DND-41 (cell line): ENCODE data around the gene FAM20C.

Experiments used
- ATAC-seq: fragments of 200-7000 bp; cut with Tn5 transposase; 3 replicates; pipeline ENCODE4 v1.9.1; 2021; ENCODE audit warnings: low read depth; ENCODE audit not compliant: insufficient read depth
- DNase-seq: peaks from one replicate; pipeline ENCODE4 v3.0.0-alpha.2; 2020
- H2AFZ ChIP-seq: 2 replicates; pipeline ENCODE4 v1.6.0; 2012; ENCODE audit warnings: low read depth, low read length
- H3K27ac ChIP-seq: 2 replicates; pipeline ENCODE4 v1.5.1; 2012; ENCODE audit warnings: low read length, inconsistent platforms
- H3K27me3 ChIP-seq: fragments of 200-600 bp; sonication (generic); 2 replicates; pipeline ENCODE4 v1.6.0; 2012; ENCODE audit warnings: low read length, mild to moderate bottlenecking, inconsistent platforms; ENCODE audit not compliant: insufficient read depth, poor library complexity
- H3K36me3 ChIP-seq: 2 replicates; pipeline ENCODE4 v1.5.1; 2012; ENCODE audit warnings: low read length, inconsistent platforms; ENCODE audit not compliant: insufficient read depth
- H3K4me1 ChIP-seq: 2 replicates; pipeline ENCODE4 v1.5.1; 2012; ENCODE audit warnings: mild to moderate bottlenecking, low read length; ENCODE audit not compliant: insufficient read depth
- H3K4me2 ChIP-seq: 2 replicates; pipeline ENCODE4 v1.6.0; 2012; ENCODE audit warnings: mild to moderate bottlenecking, moderate library complexity, low read length, inconsistent platforms; ENCODE audit not compliant: insufficient read depth
- H3K4me3 ChIP-seq, 2 experiments: fragments of 200-600 bp in 1 of 2; shearing (Covaris generic) in 1 of 2; 2 replicates each; pipeline ENCODE4 v1.5.1; 2012 to 2016; ENCODE audit warnings: inconsistent platforms in 2 of 2, low read length in 2 of 2, mild to moderate bottlenecking in 2 of 2, low read depth in 1 of 2, moderate library complexity in 1 of 2
- H3K79me2 ChIP-seq: 2 replicates; pipeline ENCODE4 v1.6.0; 2012; ENCODE audit warnings: low read length, inconsistent platforms; ENCODE audit not compliant: insufficient read depth
- H3K9ac ChIP-seq: 2 replicates; pipeline ENCODE4 v1.6.0; 2012; ENCODE audit warnings: low read depth, mild to moderate bottlenecking, inconsistent platforms, low read length, moderate library complexity
- H3K9me3 ChIP-seq: 2 replicates; pipeline ENCODE4 v1.5.1; 2012; ENCODE audit warnings: low read length, moderate library complexity, mild to moderate bottlenecking, inconsistent platforms; ENCODE audit not compliant: insufficient read depth, severe bottlenecking
- H4K20me1 ChIP-seq: 2 replicates; pipeline ENCODE4 v1.6.0; 2012; ENCODE audit warnings: low read length; ENCODE audit not compliant: insufficient read depth
- EZH2 ChIP-seq: IDR thresholded peaks from 3 replicates; pipeline ENCODE4 v1.6.1; 2012; ENCODE audit warnings: borderline replicate concordance, low read depth, mild to moderate bottlenecking, moderate library complexity, low read length, inconsistent platforms; ENCODE audit not compliant: severe bottlenecking
- TF ChIP-seq, protein P1 (sequence below): IDR thresholded peaks from 2 replicates; pipeline ENCODE4 v1.5.1; 2012; ENCODE audit warnings: borderline replicate concordance, low read length, moderate library complexity, mild to moderate bottlenecking; ENCODE audit not compliant: poor library complexity, severe bottlenecking; ENCODE audit errors: extremely low read depth

The FAM20C gene

DNA sequence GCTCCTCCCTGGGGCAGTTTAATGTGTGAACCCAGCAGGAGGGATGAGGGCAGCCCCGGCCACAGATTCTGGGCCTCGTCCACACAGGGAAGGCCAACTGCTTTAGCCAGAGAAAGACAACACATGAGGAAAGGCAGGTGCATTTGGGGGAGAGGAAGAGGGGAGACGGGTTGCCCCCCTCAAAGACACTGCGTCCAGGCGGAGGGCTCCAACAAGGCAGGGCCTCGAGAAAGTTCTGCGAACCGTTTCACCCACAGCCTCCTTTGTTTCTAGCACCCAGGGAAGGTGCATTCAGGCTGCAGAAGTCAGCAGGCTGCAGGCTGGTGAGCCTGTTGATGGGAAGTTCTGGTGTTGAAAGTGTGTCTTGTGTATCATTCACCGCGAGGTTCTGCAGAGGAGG is 107.7 kb downstream of the FAM20C start:
- no peak for DNase-seq
- no peaks in the 10 kb centered on the region for H3K36me3 ChIP-seq
- H3K9me3 ChIP-seq = no peaks in the 10 kb centered on the region
- no peaks in the 10 kb centered on the region for H3K27me3 ChIP-seq
- H3K4me1 ChIP-seq = no peaks in the 10 kb centered on the region
- ATAC-seq = no peak
- no peak for TF ChIP-seq EZH2
- TF ChIP-seq, protein P1, sequence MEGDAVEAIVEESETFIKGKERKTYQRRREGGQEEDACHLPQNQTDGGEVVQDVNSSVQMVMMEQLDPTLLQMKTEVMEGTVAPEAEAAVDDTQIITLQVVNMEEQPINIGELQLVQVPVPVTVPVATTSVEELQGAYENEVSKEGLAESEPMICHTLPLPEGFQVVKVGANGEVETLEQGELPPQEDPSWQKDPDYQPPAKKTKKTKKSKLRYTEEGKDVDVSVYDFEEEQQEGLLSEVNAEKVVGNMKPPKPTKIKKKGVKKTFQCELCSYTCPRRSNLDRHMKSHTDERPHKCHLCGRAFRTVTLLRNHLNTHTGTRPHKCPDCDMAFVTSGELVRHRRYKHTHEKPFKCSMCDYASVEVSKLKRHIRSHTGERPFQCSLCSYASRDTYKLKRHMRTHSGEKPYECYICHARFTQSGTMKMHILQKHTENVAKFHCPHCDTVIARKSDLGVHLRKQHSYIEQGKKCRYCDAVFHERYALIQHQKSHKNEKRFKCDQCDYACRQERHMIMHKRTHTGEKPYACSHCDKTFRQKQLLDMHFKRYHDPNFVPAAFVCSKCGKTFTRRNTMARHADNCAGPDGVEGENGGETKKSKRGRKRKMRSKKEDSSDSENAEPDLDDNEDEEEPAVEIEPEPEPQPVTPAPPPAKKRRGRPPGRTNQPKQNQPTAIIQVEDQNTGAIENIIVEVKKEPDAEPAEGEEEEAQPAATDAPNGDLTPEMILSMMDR = no peak
- H3K79me2 ChIP-seq = no peaks in the 10 kb centered on the region
- H3K4me2 ChIP-seq = no peak overlapping the region
- H3K9ac ChIP-seq = no peak overlapping the region
- no peak overlapping the region for H2AFZ ChIP-seq
- no peak overlapping the region for H3K4me3 ChIP-seq
- H4K20me1 ChIP-seq = no peaks in the 10 kb centered on the region; the same call in 1 of the 2 replicates
- H3K27ac ChIP-seq = no peak overlapping the region

DNA sequence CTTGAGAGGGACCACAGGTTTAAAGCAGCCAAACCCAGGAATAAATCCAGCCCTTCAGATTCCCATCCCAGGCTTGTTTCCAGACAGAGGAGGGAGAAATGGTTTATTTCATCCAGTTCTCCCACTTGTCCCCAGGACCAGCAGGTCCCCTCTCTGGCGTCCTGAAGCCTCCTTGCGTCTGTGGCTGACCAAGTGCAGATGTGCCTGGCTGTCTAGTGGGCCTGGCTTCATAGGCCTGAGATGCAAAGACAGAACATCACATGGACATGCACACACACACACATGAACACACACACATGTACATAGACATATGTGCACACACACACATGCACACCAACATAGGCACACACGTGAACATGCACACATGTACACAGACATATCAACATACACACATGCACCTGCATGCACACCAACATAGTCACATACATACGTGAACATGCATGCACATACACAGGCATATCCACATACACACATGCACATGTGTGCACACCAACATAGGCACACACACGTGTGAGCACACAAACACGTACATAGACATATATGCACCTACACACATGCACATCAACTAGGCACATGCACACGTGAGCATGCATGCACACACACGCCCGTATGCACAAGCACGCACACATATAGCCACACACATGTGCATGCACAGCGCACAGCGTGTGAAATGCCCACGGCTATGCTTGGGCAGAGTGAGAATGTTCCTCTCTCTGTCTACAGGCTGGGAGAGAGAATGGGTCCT is 108.3 kb downstream of the FAM20C start:
- H3K27me3 ChIP-seq = no peaks in the 10 kb centered on the region
- H3K9me3 ChIP-seq = no peaks in the 10 kb centered on the region
- no peaks in the 10 kb centered on the region; the same call in 1 of the 2 replicates for H4K20me1 ChIP-seq
- no peaks in the 10 kb centered on the region for H3K4me1 ChIP-seq
- H3K36me3 ChIP-seq = no peaks in the 10 kb centered on the region
- no peak overlapping the region for H3K27ac ChIP-seq
- H3K9ac ChIP-seq = no peak overlapping the region
- H3K4me2 ChIP-seq = no peak overlapping the region
- H3K4me3 ChIP-seq = no peak overlapping the region
- TF ChIP-seq, protein P1 = no peak
- no peak for TF ChIP-seq EZH2
- ATAC-seq (no peak), DNase-seq (no peak)
- no peak overlapping the region for H2AFZ ChIP-seq
- no peaks in the 10 kb centered on the region for H3K79me2 ChIP-seq

- ATAC-seq = no peak
- H3K4me3 ChIP-seq = no peak overlapping the region
- H3K9me3 ChIP-seq = no peaks in the 10 kb centered on the region
- H3K4me1 ChIP-seq = no peaks in the 10 kb centered on the region
- H4K20me1 ChIP-seq = no peaks in the 10 kb centered on the region; the same call in 1 of the 2 replicates
- no peak overlapping the region for H2AFZ ChIP-seq
- no peaks in the 10 kb centered on the region for H3K79me2 ChIP-seq
- DNase-seq = no peak
- H3K27ac ChIP-seq = no peak overlapping the region
- no peaks in the 10 kb centered on the region for H3K36me3 ChIP-seq
- H3K27me3 ChIP-seq = no peaks in the 10 kb centered on the region
- H3K4me2 ChIP-seq = no peak overlapping the region
- H3K9ac ChIP-seq = no peak overlapping the region
- TF ChIP-seq, protein P1 = no peak
- no peak for TF ChIP-seq EZH2
These were observed 109.1 kb downstream of the FAM20C start for GRCh38 chr7:301291-302053.
